Astrocyte of the cerebellum (primary cell): ENCODE data around the gene TGFB3.

ENCODE experiments used
- DNase-seq: peaks from one replicate; pipeline ENCODE4 v3.0.0-alpha.2; 2011; ENCODE audit warnings: low read depth
- H3K4me3 ChIP-seq: 2 replicates; pipeline ENCODE4 v1.5.1; 2011; ENCODE audit warnings: mild to moderate bottlenecking, low read depth, low read length, moderate library complexity
- in situ Hi-C: cut with HindIII; loops from 2 replicates; pipeline ENCODE4 v1.10.0; 2017; ENCODE audit warnings: low sequenced_read_pairs
- TF ChIP-seq, protein P1 (sequence below): IDR thresholded peaks from 2 replicates; pipeline ENCODE4 v1.5.1; 2012; ENCODE audit warnings: low read length, low read depth, moderate library complexity, mild to moderate bottlenecking; ENCODE audit errors: missing control alignments

Gene TGFB3

DNA sequence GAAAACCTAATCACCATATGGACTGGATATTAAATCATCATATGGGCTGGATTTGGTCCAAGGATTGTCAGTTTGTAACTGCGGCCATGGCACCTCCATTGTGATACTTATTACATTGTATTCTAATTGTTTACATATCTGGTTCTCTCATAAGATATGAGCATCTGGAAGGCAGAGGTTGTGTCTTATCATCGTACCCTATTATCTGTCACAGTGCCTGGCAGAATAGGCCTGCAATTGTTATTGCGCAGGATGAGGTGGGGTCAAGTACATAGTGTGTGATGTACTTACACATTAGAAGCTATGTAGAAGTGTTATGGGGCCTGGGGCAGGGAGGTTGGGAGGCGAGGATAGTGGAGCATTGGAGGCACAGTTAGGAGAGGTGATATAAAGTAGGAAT lies 8.5 kb upstream of the TGFB3 start:
- TF ChIP-seq, protein P1, sequence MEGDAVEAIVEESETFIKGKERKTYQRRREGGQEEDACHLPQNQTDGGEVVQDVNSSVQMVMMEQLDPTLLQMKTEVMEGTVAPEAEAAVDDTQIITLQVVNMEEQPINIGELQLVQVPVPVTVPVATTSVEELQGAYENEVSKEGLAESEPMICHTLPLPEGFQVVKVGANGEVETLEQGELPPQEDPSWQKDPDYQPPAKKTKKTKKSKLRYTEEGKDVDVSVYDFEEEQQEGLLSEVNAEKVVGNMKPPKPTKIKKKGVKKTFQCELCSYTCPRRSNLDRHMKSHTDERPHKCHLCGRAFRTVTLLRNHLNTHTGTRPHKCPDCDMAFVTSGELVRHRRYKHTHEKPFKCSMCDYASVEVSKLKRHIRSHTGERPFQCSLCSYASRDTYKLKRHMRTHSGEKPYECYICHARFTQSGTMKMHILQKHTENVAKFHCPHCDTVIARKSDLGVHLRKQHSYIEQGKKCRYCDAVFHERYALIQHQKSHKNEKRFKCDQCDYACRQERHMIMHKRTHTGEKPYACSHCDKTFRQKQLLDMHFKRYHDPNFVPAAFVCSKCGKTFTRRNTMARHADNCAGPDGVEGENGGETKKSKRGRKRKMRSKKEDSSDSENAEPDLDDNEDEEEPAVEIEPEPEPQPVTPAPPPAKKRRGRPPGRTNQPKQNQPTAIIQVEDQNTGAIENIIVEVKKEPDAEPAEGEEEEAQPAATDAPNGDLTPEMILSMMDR = no peak
- H3K4me3 ChIP-seq = no peak overlapping the region
- in situ Hi-C loops = no loop called here
- no peak for DNase-seq

DNA sequence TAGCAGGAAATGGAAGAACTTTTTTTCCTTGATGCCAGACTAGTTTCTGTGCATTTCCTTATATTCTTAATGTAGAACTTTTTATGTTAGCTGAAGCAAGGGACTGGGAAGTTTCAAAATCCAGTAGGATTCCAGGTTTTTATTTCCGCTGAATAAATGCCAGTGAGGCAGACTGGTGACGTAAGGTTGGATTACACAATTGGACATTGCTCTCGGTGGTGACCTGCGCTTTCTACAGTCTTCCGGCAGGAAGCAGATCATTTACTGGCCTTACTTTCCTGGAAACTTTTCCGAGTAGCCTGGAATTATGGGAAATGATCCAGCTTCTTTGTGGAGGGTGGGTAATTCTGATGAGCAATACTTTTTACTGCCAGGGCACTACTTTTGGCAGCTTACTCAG lies 7.3 kb upstream of the TGFB3 start:
- H3K4me3 ChIP-seq = no peak overlapping the region
- DNase-seq = no peak
- TF ChIP-seq, protein P1 = no peak
- in situ Hi-C loops = no loop called here

DNA sequence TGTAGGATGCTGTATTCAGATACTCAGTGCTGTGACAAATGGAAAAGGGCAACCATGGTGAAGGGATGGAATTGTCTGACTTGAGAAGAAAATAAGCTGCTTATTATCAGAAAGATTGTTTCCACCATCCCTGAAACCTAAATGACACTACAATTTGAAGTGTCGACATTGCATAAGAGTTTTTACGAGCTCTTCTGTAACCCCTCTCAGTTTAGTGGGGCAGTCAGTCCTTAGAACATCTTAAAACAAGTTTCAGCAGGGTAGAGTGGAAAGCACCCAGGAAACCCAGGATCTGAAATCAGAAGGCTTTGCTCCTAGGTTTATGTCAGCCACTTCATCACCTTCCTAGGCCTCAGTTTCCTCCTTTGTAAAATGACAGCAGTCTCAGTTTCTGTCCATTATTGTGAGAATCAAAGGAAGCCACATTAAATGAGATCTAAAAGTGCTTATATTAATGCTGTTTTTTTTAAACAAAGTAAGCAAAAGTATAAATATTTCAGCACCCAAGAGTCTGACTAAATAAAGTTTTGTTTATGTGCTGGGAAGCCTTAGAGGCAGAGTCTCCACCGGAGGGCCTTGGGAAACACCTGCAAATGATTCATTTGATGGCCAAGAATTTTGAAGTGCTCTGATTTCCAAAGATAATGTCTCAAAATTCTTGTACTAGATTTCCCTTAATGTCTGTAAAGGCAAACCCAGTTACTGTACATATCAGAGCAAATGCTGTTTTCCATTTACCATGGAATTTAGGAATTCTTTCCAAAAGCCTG lies 5.6 kb upstream of the TGFB3 start:
- no peak for DNase-seq
- no peak overlapping the region for H3K4me3 ChIP-seq
- in situ Hi-C loops = no loop called here
- TF ChIP-seq, protein P1 = no peak

DNA sequence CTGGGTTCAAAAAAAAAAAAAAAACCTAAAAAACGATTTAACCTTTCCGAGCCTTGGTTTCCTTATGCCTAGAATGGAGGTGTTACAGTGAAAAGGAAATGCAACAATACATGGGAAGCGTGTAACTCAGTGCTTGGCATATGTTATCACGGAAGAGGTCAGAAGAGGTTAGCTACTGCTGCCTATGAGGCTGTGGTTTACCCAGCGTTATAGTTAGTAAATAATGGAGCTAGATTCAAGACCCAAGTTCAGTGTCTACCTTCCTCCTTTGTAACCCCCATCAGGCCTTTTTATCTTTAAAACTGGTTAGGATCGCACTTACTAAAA lies 4.6 kb upstream of the TGFB3 start:
- TF ChIP-seq, protein P1 = no peak
- in situ Hi-C loops = no loop called here
- DNase-seq = no peak
- H3K4me3 ChIP-seq = peak overlapping the region; percentile 59

DNA sequence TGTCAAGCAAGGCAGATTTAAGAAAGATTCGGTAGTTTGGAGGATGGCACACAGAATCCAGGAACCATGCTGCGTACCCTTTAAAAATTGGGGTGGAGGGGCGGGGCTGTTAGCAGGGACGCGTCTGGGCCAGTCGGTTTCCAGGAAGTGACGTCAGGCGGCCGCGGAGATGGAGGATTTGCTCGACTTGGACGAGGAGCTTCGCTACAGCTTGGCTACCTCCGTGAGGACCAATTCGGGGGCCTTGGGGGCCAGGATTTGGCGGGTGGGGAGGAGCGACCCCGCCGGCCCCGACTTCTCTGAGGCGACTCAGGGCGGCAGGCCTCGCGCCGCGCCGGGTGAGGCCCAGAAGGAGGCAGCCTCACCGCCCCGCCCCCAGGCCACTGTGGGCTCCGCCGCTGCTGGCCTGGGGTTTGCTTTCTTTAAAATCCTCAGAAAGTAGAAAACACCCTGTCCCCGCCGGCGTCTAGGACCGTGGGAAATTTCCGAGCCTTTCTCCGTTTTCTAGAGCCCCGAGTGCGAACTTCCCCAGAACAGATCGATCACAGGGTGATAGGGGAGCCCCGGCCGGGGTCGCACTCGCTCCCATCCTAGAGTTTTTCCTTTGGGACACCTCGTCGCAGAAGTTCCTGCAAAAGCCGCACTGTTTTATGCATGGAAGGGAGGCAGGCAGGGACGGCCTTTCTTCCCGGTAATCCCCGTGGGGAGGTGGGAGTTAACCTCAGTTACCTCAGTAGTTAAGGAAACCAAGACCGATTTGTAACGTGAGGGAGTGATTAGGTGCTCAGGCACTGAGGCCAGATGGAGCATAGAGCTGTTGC lies 4.0 kb upstream of the TGFB3 start, which contains the start of gene IFT43:
Gene IFT43, plus strand, starts transcription at position 146 of the 821 bp plus-strand sequence. Its CDS starts 24 bp downstream, at position 170.
- in situ Hi-C loops = no loop called here
- DNase-seq = no peak
- TF ChIP-seq, protein P1 = no peak

DNA sequence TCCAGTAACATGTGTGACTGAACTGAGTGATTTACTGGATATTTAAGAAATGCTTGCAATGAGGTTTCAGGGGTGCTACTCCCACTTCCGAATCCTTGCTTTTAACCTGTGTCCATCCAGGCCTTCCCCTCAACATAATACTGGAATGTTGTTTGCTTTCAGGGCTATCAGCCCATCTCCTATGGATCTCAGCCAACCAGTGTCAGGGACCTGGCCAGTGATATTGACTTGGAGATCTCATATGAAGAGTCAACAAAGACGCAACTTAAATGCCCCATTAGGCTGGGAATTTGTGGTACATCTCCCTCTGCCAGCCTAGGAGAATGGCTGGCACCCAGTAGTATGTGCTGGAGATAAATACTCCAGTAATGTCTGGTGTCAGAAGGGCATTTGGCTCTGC lies 2.9 kb upstream of the TGFB3 start:
- no peak for DNase-seq
- H3K4me3 ChIP-seq = no peak overlapping the region
- TF ChIP-seq, protein P1 = no peak
- in situ Hi-C loops = no loop called here

More for the DNA sequence above, 4.0 kb upstream of the TGFB3 start, which contains the start of gene IFT43:
- peak within 1 kb of the TSS; percentile 59 for H3K4me3 ChIP-seq
